Spleen (tissue), 7 donors: ENCODE data around the gene PPME1.

Source experiments
- POLR2A ChIP-seq, 3 donors: fragments of 450-650 bp; IDR thresholded peaks; one replicate each; pipeline ENCODE4 v1.5.1; 2017; ENCODE audit warnings: antibody characterized with exemption in 3 of 3, mild to moderate bottlenecking in 1 of 3
- POLR2AphosphoS5 ChIP-seq, 3 donors: sonication (generic); formaldehyde crosslinking; IDR thresholded peaks; one replicate each; pipeline ENCODE4 v1.5.1; 2017; ENCODE audit warnings: antibody characterized with exemption in 3 of 3
- TF ChIP-seq, protein P1 (sequence below), 11 experiments: fragments of 200-600 bp in 7 of 11; fragments of 450-650 bp in 4 of 11; sonication (generic) in 4 of 11; IDR thresholded peaks in 8 of 11; conservative IDR thresholded peaks in 3 of 11; 1 replicate in 7 of 11; 2 replicates in 4 of 11; pipeline versions ENCODE4 v1.4.0 to v1.8.0; 2016 to 2021; ENCODE audit warnings: antibody characterized with exemption in 11 of 11, inconsistent platforms in 4 of 11, mild to moderate bottlenecking in 1 of 11
- donor health status: DM: no; HTN: no; CAD: no; lungs with moderate emphysema.
- donor health status: DM: no; HTN: no; CAD: no.
- donor health status: DM: no; HTN: no; CAD: no.

GRCh38 chr11:74205181-74205580, 34.1 kb downstream of the PPME1 start:
- TF ChIP-seq POLR2A (IDR thresholded peaks at IDR 0.05) (no peak), POLR2AphosphoS5 (IDR thresholded peaks at IDR 0.05) (no peak)
- TF ChIP-seq, protein P1, sequence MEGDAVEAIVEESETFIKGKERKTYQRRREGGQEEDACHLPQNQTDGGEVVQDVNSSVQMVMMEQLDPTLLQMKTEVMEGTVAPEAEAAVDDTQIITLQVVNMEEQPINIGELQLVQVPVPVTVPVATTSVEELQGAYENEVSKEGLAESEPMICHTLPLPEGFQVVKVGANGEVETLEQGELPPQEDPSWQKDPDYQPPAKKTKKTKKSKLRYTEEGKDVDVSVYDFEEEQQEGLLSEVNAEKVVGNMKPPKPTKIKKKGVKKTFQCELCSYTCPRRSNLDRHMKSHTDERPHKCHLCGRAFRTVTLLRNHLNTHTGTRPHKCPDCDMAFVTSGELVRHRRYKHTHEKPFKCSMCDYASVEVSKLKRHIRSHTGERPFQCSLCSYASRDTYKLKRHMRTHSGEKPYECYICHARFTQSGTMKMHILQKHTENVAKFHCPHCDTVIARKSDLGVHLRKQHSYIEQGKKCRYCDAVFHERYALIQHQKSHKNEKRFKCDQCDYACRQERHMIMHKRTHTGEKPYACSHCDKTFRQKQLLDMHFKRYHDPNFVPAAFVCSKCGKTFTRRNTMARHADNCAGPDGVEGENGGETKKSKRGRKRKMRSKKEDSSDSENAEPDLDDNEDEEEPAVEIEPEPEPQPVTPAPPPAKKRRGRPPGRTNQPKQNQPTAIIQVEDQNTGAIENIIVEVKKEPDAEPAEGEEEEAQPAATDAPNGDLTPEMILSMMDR (IDR thresholded peaks at IDR 0.05 in 8 of 11, conservative IDR thresholded peaks at IDR 0.05 in 3 of 11), result no peak
